ENCODE measurements around the gene PARD3. TPM values are rescaled to one million over a fixed set of nuclear protein-coding genes. Genes with fewer than 3 reads are reported as not detected.

Gene PARD3
- total RNA-seq, 1 experiment from 2014 or later, result 51.8 TPM

DNA sequence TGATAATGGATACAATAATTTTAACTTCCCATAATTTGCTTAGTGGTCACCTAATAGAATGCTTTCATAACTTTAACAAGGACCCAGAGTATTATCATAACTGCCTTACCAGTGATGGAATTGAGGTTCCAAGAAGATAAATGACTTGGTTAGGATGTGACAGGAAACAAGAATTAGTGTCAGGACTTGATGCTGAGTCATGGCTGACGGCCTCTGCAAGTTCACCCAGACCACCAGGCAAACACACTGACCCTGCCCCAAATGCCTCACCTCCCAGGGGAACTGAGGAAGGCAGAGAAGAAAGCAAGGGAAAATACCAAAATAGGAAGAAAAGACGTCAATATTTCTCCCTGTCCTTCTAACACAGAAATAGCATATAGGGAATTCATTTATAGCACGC is 636.3 kb downstream of the PARD3 start:
- peak; percentile 56; the same call in 1 of the 2 replicates for TF ChIP-seq NFE2L1 (CRISPR knock-in tag; IDR thresholded peaks at IDR 0.05)
- no peak for TF ChIP-seq ZNF219 (CRISPR knock-in tag; IDR thresholded peaks at IDR 0.05; ENCODE audit: borderline replicate concordance)
- ATAC-seq (no peak), DNase-seq (ENCODE audit: low spot score) (no peak)
- peaks cover 71% of the 10 kb centered on the region for H3K4me1 Mint-ChIP-seq
- H3K27ac Mint-ChIP-seq, result peak overlapping the region; percentile 47; the same call in 1 of the 2 replicates
- ChIA-PET POLR2A (no interaction called here), CTCF (no interaction called here)
- peak overlapping the region; percentile 7; the same call in 1 of the 2 replicates for H3K4me3 Mint-ChIP-seq
- peaks cover 28% of the 10 kb centered on the region for H3K27me3 Mint-ChIP-seq (ENCODE audit: low read depth)
- no peaks in the 10 kb centered on the region for H3K9me3 Mint-ChIP-seq
- H3K36me3 Mint-ChIP-seq, result no peaks in the 10 kb centered on the region

GRCh38 chr10:34178196-34178595 is 636.9 kb downstream of the PARD3 start:
- Mint-ChIP-seq H3K36me3 (no peaks in the 10 kb centered on the region), H3K4me1 (peaks cover 66% of the 10 kb centered on the region), H3K27me3 (ENCODE audit: low read depth) (peaks cover 28% of the 10 kb centered on the region), H3K4me3 (no peak overlapping the region), H3K27ac (no peak overlapping the region; the same call in 1 of the 2 replicates), H3K9me3 (no peaks in the 10 kb centered on the region)
- no peak for ATAC-seq
- POLR2A ChIA-PET, result no interaction called here
- DNase-seq (ENCODE audit: low spot score), result no peak
- TF ChIP-seq ZMAT4 (CRISPR knock-in tag; IDR thresholded peaks at IDR 0.05) (no peak), KAT7 (CRISPR knock-in tag; IDR thresholded peaks at IDR 0.05; ENCODE audit: borderline replicate concordance) (no peak), TEAD4 (CRISPR knock-in tag; IDR thresholded peaks at IDR 0.05) (no peak), TEAD1 (CRISPR knock-in tag; IDR thresholded peaks at IDR 0.05) (no peak), ZNF219 (CRISPR knock-in tag; IDR thresholded peaks at IDR 0.05; ENCODE audit: borderline replicate concordance) (no peak), ZNF138 (CRISPR knock-in tag; conservative IDR thresholded peaks at IDR 0.05) (no peak)
- TF ChIP-seq, protein P1, sequence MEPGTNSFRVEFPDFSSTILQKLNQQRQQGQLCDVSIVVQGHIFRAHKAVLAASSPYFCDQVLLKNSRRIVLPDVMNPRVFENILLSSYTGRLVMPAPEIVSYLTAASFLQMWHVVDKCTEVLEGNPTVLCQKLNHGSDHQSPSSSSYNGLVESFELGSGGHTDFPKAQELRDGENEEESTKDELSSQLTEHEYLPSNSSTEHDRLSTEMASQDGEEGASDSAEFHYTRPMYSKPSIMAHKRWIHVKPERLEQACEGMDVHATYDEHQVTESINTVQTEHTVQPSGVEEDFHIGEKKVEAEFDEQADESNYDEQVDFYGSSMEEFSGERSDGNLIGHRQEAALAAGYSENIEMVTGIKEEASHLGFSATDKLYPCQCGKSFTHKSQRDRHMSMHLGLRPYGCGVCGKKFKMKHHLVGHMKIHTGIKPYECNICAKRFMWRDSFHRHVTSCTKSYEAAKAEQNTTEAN (CRISPR knock-in tag; IDR thresholded peaks at IDR 0.05), result no peak
- TF ChIP-seq, protein P2, sequence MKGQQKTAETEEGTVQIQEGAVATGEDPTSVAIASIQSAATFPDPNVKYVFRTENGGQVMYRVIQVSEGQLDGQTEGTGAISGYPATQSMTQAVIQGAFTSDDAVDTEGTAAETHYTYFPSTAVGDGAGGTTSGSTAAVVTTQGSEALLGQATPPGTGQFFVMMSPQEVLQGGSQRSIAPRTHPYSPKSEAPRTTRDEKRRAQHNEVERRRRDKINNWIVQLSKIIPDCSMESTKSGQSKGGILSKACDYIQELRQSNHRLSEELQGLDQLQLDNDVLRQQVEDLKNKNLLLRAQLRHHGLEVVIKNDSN (CRISPR knock-in tag; IDR thresholded peaks at IDR 0.05), result no peak
- CTCF ChIA-PET, result no interaction called here

DNA sequence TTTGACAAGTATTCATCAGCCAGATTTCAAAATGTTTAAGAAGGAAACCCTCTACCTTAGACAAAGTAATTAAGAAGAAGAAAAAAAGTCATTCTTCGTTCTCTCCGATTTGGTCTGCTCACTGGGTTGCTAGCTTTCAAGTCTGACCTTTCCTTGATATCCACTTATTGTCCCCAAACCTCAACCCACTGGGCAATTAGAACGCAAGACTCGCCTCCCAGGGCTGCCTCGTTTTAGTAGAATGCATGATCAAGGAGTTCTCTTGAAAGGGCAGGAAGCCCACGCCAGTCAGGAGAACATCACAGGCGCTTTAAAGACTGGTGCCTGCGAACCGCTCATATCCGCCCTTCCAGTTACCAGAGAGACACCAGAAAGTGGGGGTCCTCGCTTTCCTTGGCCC is 637.7 kb downstream of the PARD3 start:
- ATAC-seq (peak; percentile 46), DNase-seq (ENCODE audit: low spot score) (no peak)
- H3K4me1 Mint-ChIP-seq, result peaks cover 66% of the 10 kb centered on the region
- no peaks in the 10 kb centered on the region for H3K36me3 Mint-ChIP-seq
- peaks cover 23% of the 10 kb centered on the region for H3K27me3 Mint-ChIP-seq (ENCODE audit: low read depth)
- ChIA-PET CTCF (no interaction called here), POLR2A (no interaction called here)
- TF ChIP-seq, protein P3, sequence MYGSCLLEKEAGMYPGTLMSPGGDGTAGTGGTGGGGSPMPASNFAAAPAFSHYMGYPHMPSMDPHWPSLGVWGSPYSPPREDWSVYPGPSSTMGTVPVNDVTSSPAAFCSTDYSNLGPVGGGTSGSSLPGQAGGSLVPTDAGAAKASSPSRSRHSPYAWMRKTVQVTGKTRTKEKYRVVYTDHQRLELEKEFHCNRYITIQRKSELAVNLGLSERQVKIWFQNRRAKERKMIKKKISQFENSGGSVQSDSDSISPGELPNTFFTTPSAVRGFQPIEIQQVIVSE (CRISPR knock-in tag; IDR thresholded peaks at IDR 0.05; ENCODE audit: borderline replicate concordance), result no peak
- TF ChIP-seq TCF7 (CRISPR knock-in tag; IDR thresholded peaks at IDR 0.05; ENCODE audit: low read depth), result no peak
- TF ChIP-seq, protein P1 (CRISPR knock-in tag; IDR thresholded peaks at IDR 0.05), result no peak
- no peak for TF ChIP-seq TP53 (CRISPR knock-in tag; IDR thresholded peaks at IDR 0.05)
- TF ChIP-seq CREB1 (CRISPR knock-in tag; IDR thresholded peaks at IDR 0.05), result no peak
- no peaks in the 10 kb centered on the region for H3K9me3 Mint-ChIP-seq
- no peak overlapping the region for H3K4me3 Mint-ChIP-seq
- peak overlapping the region; percentile 69 for H3K27ac Mint-ChIP-seq

DNA sequence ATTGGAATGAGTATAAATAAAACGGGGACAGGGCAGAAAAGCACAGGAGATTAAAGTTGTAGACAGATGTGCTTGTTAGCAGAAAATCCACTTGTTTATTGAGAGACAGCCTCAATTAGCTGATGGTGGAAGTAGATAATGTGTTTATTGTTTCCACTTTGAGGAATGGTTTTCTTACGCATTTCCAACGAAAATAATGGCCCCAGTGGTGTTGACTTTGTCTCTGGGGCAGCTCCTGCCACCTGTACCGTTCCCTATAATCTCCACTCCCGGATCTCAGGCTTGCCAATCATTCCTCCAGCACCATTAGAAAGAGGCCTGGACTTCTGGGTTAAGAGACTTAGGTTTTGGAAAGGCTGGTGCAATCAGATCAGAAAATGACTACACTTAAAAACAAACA is 638.7 kb downstream of the PARD3 start:
- Mint-ChIP-seq H3K4me1 (peaks cover 62% of the 10 kb centered on the region), H3K4me3 (no peak overlapping the region), H3K27ac (peak overlapping the region; percentile 65; the same call in 1 of the 2 replicates), H3K36me3 (no peaks in the 10 kb centered on the region), H3K27me3 (ENCODE audit: low read depth) (peaks cover 13% of the 10 kb centered on the region), H3K9me3 (no peaks in the 10 kb centered on the region)
- ChIA-PET CTCF (no interaction called here), POLR2A (no interaction called here)
- no peak for ATAC-seq
- TF ChIP-seq ZNF416 (CRISPR knock-in tag; IDR thresholded peaks at IDR 0.05) (no peak), GABPB1 (CRISPR knock-in tag; IDR thresholded peaks at IDR 0.05) (0 out of 2 replicates have a peak, but pooled peaks have one; percentile 38)
- DNase-seq (ENCODE audit: low spot score), result no peak
